ENCODE results near the gene GOLT1A. TPM values are rescaled to one million over a fixed set of nuclear protein-coding genes. Genes with fewer than 3 reads are reported as not detected.

Gene GOLT1A
- total and polyA plus RNA-seq, 7 donors, result 0.30 to 7.1 (median 0.37) TPM; not detected in 4

DNA sequence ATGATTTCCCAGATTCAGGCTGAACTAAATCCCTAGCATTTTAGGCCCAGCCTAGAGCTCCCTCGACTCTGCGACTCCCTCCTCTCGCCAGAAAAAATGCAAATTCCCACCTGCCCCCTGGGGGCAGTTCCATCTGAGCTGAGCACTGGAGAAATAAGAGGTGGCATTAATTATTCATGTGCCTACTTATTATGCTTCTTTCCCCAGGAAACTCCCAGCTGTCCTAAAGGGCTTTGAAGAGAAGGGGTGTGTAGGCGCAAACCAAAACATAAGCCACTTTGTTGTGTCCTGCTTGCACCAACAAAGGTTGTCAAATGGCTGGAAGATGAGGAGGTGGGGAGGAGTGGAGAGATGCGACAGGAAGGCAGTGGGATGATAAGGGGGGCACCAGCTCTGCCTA lies 41.4 kb upstream of the GOLT1A start:
- no peaks in the 10 kb centered on the region for H3K36me3 ChIP-seq (ENCODE audit: insufficient read depth in 1 of 2, low read depth in 1 of 2)
- H3K4me1 ChIP-seq, result no peaks in the 10 kb centered on the region
- DNase-seq (no peak), ATAC-seq (no peak)
- WGBS, 3 donors, result 76 to 82% (median 81%) methylated on average over 5 of the region's 5 CpGs
- no peak overlapping the region for H3K4me3 ChIP-seq
- TF ChIP-seq, protein P1, sequence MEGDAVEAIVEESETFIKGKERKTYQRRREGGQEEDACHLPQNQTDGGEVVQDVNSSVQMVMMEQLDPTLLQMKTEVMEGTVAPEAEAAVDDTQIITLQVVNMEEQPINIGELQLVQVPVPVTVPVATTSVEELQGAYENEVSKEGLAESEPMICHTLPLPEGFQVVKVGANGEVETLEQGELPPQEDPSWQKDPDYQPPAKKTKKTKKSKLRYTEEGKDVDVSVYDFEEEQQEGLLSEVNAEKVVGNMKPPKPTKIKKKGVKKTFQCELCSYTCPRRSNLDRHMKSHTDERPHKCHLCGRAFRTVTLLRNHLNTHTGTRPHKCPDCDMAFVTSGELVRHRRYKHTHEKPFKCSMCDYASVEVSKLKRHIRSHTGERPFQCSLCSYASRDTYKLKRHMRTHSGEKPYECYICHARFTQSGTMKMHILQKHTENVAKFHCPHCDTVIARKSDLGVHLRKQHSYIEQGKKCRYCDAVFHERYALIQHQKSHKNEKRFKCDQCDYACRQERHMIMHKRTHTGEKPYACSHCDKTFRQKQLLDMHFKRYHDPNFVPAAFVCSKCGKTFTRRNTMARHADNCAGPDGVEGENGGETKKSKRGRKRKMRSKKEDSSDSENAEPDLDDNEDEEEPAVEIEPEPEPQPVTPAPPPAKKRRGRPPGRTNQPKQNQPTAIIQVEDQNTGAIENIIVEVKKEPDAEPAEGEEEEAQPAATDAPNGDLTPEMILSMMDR (IDR thresholded peaks at IDR 0.05), result no peak
- H3K9me3 ChIP-seq, result no peaks in the 10 kb centered on the region
- no peaks in the 10 kb centered on the region for H3K27me3 ChIP-seq (ENCODE audit: insufficient read depth in 3 of 3, low read length in 2 of 3)
- H3K27ac ChIP-seq, result no peak overlapping the region
- intact Hi-C loops (cut with DNase I), result loop anchor here in 1 of 2 donors (5.0 kb wide), 1 partner anchor 107 kb away; no protein-coding TSS in a partner anchor

DNA sequence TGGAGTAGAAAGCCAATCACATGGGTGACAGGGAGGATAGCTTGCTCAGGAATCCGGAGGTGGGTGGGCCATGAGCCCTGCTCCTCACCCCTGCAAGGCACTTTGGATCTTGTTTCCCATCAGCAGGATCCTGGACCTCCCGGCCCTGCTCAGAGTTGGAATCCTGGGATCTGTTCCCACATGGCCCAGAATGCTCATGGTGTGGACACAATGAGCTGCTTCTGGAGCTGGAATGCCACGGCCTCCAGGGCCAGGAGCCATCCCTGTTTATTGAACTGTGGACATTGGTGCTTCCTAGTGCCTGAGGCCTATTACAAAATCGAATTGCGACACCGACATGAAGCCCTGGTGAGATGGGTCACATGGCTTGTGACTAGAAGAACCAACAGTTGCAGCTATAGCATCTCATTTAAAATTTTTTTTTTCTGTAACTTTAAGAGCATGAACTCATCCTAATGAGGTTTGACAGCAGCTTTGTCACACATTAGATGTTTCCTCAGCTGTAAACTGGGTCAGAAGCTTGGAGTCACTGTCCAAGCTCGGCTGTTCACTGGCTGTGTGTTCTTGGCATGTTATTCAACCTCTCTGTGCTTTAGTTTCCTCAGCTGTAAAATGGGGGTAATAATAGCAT lies 40.4 kb upstream of the GOLT1A start:
- Histone ChIP-seq H3K27ac (no peak overlapping the region), H3K36me3 (ENCODE audit: insufficient read depth in 1 of 2, low read depth in 1 of 2) (no peaks in the 10 kb centered on the region), H3K9me3 (no peaks in the 10 kb centered on the region), H3K4me3 (no peak overlapping the region), H3K27me3 (ENCODE audit: insufficient read depth in 3 of 3, low read length in 2 of 3) (no peaks in the 10 kb centered on the region), H3K4me1 (no peaks in the 10 kb centered on the region)
- DNase-seq, result peak; percentile 71 to 89
- peak; percentile 45 to 80 (median 54) for ATAC-seq
- WGBS, 3 donors, result 48 to 70% (median 49%) methylated on average over 7 of the region's 7 CpGs
- intact Hi-C loops (cut with DNase I), result no loop called here
- TF ChIP-seq, protein P1 (IDR thresholded peaks at IDR 0.05), result no peak

DNA sequence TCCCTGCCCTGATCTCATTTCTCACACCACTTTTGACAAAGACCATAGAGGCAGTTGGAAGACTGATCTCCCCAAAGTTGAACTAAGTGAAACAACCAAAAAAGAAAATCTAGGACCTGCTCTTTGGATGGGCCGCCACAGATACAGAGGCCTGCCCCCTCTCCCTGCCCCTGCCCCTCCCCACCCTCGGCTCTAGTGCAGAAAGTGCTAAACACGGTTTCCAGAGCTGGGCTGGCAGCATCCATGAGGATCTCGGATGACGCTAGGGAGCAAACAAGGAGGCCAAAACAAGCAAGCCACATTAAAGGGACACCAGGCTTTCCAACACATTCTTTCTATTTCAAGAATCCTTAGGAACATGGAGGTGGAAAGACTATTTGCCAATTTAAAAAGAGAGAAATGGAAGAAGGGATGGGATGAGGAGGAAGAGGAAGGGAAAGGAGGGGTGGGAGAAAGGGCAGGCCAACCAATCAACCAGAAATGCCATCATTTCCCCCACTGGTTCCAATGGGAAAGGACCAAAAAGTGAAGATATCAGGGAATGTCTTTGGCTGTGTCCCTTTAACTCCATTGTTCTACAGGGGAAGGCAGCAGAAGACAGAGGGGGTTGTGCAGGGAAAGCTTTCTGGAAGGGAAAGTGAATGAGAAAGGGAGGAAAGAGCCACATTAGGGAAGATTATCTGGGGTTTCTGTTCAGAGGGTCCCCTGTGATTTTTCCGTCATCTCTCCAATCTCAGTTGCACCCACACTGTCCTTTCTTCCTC lies 38.3 kb upstream of the GOLT1A start:
- H3K4me3 ChIP-seq, result no peak overlapping the region
- H3K27ac ChIP-seq, result no peak overlapping the region
- H3K9me3 ChIP-seq, result no peaks in the 10 kb centered on the region
- ATAC-seq (no peak), DNase-seq (no peak)
- TF ChIP-seq, protein P1 (IDR thresholded peaks at IDR 0.05), result no peak
- peaks cover 0 to under 1% (median 0%) of the 10 kb centered on the region in 3 donors for H3K27me3 ChIP-seq (ENCODE audit: insufficient read depth in 3 of 3, low read length in 2 of 3)
- intact Hi-C loops (cut with DNase I), result no loop called here
- no peaks in the 10 kb centered on the region for H3K4me1 ChIP-seq
- 61 to 76% (median 63%) methylated on average over 6 of the region's 6 CpGs for WGBS, 3 donors
- no peaks in the 10 kb centered on the region for H3K36me3 ChIP-seq (ENCODE audit: insufficient read depth in 1 of 2, low read depth in 1 of 2)

DNA sequence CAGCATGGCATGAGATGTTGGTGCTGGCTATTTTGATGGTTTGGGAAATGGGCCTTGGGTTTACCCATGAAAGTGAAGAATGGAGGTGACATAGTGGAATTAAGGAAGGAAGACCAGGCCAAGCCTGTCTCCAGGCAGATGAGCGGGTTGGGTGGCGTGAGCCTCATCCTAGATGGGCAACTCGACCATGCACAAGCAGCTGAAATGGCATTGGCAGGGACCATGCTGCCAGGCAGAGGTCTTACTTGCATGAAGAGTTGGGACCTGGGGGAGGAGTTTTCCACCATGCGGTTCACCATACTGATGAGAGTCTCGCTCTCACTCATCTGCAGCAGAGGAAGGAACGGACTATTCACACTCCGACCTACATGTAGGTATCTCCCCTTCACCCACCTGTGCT lies 37.5 kb upstream of the GOLT1A start:
- intact Hi-C loops (cut with DNase I), result no loop called here

More for the DNA sequence above, 37.5 kb upstream of the GOLT1A start:
- H3K27ac ChIP-seq, result no peak overlapping the region
- ATAC-seq (no peak), DNase-seq (no peak)
- TF ChIP-seq, protein P1 (IDR thresholded peaks at IDR 0.05), result no peak
- WGBS, 3 donors, result 89 to 96% (median 92%) methylated on average over 7 of the region's 7 CpGs
- H3K4me3 ChIP-seq, result no peak overlapping the region
- no peaks in the 10 kb centered on the region for H3K36me3 ChIP-seq (ENCODE audit: insufficient read depth in 1 of 2, low read depth in 1 of 2)
- H3K27me3 ChIP-seq (ENCODE audit: insufficient read depth in 3 of 3, low read length in 2 of 3), result peaks cover 0 to 5% (median under 1%) of the 10 kb centered on the region in 3 donors
- no peaks in the 10 kb centered on the region for H3K9me3 ChIP-seq
- no peaks in the 10 kb centered on the region for H3K4me1 ChIP-seq

All from psoas muscle (tissue), 8 donors.